NCI-H128 (cell line): ENCODE measurements around the gene TMEM181.
"Not testable (repeated sequence)": the region's sequence is repeated elsewhere in the genome, so short reads cannot be mapped to it uniquely, and the experiment has no call there.

ENCODE experiments used
- DNase-seq: peaks from one replicate; lab custom pipeline; 2025; ENCODE audit not compliant: unreplicated experiment; lab: John Stamatoyannopoulos, UW

TMEM181 gene

DNA sequence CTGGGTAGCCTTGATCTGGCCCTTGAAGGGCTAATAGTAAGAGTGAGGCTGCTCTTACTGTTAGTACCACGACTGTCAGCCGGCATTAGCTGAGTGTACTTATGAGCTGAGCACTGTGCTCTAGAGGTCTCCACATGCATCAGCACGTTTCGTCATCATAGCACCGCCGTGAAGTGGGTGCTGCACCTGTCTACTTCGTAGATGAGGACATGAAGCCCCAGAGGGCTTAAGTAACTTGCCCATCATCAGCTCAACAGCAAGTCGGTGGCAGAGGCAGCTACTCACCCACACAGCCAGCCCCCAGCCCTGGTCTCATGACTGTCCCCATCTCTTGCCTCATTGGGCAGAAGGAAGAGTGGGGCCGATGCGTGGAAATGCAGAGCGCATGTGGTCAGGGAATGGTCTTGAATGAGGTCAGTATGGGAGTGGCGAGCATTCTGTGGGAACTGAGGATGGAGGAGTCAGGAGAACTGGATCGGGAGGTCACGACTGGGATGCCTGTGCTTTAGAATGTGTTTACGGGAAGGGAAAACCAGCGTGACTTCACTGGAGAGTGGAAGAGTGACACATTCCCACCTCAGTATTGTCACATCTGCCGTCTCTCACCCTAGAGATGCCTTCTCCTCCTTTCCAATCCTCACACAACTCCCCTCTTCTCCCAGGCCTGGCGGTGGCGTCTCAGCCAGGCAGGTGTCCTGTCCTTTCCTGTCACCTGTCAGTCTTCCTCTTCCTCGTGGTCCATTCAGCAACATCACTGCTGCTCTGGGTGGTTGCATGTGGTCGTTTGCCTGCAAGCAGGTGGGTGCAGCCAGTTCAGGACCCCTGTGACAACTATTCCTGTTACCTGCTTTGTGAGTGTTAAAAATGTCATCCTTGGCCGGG lies 95.9 kb downstream of the TMEM181 start:
- DNase-seq, result no peak

- DNase-seq, result not testable (repeated sequence)
Measured at GRCh38 chr6:158656986-158657385, 97.1 kb downstream of the TMEM181 start.

DNA sequence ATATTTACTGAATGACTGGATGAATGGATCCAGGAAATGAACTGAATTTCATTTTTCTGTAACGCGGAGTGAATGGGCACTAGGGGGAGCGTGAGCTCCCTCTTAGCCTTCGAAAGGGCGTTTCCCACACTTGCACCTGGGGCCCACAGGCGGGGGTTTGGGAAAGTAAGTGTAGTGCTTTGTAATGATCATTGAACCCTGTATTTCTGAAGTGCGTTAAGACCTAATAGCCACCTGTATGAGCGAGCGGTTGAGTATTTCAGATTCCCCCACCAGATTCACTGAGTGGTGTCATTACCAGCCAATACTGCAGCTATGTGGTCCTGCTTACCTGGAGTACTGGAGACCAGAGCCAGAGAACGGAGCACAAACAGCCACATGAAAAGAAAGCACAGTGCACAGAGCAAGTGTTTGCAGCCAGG lies 100.5 kb downstream of the TMEM181 start:
- peak; percentile 39 for DNase-seq

- no peak for DNase-seq
Measured at GRCh38 chr6:158661156-158661685, 101.3 kb downstream of the TMEM181 start.

DNA sequence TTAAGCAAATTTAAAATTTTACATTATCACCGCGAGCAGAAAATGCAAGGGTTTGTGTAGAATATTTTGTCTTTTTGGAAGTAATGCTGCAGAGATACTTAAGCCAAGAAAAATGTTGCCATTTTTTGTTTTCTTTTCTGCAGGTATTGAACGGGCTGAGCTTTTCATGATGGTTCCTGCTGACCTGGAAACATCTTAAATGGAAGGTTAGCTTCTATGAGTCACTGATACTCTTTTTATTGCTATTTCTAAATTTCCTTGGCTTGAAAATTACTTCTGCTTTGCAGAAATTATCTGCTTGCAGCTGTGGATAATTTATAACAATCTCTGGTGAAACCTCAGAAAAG lies 102.7 kb downstream of the TMEM181 start:
- DNase-seq, result no peak

- no peak for DNase-seq
Measured at GRCh38 chr6:158662954-158663624, 103.2 kb downstream of the TMEM181 start.

GRCh38 chr6:158663625-158664165 lies 103.8 kb downstream of the TMEM181 start:
- no peak for DNase-seq

DNA sequence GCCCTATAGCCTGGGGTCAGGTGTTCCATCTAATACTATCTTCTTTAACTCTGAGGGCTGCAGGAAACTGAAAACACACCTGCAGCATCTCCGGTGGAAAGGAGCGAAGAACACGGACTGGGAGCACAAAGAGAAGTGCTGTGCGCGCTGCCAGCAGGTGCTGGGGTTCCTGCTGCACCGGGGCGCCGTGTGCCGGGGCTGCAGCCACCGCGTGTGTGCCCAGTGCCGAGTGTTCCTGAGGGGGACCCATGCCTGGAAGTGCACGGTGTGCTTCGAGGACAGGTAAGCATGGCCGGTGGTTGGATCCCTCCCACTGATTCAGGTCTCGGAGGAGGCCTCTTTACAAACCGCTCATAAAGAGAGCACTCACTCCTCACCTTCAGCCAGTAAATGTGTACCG lies 105.4 kb downstream of the TMEM181 start:
- no peak for DNase-seq

DNA sequence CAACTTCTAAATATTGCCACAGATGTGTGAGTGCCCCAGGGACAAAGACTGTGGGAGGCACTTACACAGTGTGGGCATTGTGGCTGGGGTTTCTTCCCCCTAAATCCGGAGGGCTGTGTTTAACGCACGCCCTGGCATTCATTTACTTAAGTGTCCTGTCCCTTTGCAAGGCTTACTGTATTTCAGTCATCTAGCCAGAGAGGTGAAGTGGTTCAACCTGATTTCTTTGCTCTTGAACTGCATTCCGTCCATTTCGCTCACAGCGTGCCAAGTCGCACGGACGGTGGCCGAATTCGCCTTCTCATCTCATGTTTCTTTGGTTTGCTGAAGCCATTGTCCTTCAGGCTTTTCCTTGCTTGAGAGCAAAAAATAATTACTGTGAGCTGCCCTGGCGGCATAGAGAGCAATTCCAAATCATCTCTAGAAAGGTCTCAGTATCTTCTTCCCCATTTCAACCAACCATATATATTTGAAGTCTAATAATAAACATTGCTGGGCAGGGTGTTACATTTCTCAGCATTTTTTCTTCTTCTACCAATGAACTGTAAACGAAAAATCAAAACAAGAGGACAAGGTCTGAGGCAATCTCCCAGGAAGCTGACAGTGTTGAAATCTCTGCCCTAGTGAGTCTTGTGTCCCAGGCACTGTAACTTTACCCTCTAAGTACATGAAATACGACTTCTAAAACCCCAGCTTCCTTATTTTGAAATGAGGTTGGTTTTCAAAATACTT lies 106.9 kb downstream of the TMEM181 start:
- DNase-seq, result no peak

GRCh38 chr6:158667360-158667981 lies 107.6 kb downstream of the TMEM181 start:
- no peak for DNase-seq

- DNase-seq, result no peak
Measured at GRCh38 chr6:158668707-158669103, 108.8 kb downstream of the TMEM181 start.

GRCh38 chr6:158669145-158670035 lies 109.5 kb downstream of the TMEM181 start:
- DNase-seq, result no peak

- DNase-seq, result not testable (repeated sequence)
Measured at GRCh38 chr6:158672119-158672518, 112.2 kb downstream of the TMEM181 start.

GRCh38 chr6:158672726-158673125 lies 112.8 kb downstream of the TMEM181 start:
- no peak for DNase-seq

DNA sequence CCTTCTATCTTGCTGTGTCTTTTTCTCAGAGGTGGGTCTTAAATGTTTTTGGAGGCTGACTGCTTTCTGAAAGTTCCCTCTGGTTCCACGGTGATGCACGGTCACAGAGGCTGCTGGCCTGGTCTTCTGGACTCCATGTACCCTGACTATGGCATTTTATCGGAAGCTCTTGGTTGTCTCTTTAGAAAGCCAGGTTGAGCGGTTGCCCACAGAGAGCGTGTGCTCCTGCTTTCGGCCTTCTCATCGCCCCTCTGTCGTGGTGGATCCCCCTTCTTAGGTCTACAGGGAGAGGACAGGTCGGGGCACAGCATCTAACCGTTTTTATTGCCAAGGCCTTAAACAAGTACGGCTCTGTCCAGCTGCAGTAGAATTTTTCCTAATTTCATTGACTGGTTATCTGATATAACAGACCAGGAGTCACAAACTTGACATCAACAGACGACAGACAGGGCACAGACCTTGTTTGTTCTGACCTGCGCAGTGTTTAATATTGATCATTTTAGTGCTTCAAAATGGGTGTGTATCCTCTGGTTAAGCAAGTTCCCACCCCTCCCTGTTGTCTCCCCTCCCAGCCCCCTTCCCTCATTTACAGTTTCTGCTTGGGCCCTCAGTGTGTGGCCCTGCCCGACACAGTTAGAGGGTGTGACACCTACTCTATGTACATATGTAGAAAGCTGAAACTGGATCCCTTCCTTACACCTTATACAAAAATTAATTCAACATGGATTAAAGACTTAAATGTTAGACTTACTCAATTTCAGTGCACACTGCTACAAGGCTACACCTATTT lies 114.6 kb downstream of the TMEM181 start:
- DNase-seq, result no peak

- DNase-seq, result not testable (repeated sequence)
Measured at GRCh38 chr6:158677094-158677493, 117.2 kb downstream of the TMEM181 start.

DNA sequence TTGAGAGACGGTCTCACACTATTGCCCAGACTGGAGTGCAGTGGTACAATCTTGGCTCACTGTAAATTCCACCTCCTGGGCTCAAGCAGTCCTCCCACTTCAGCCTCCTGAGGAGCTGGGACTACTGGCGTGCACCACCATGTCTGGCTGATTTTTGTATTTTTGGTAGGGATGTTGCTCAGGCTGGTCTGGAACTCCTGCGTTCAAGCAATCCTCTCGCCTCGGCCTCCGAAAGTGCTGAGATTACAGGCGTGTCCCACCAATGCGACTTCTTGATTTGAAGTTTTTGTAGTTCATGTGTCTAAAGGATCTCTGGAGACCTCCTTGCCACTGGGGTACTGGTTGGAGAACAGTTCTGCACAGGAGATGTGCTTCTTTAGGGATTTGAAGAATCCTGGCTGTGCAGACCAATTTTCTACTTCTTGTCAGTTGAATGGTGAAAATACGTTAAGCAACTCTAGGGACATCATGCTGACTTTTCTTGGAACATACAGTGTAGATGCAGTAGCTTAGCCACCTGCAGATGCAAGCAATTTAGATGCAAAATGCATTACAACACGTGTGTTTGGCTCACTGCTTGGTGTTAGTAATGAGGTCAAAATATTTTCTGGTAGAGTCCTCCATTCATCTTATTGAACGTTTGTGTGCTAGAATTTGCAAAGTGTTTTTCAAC lies 118.2 kb downstream of the TMEM181 start:
- DNase-seq, result no peak

GRCh38 chr6:158680015-158680414 lies 120.1 kb downstream of the TMEM181 start:
- DNase-seq, result no peak
